ENCODE measurements around the gene DNAJB2.
"Not testable (repeated sequence)": the region's sequence is repeated elsewhere in the genome, so short reads cannot be mapped to it uniquely, and the experiment has no call there.

DNAJB2 gene

DNA sequence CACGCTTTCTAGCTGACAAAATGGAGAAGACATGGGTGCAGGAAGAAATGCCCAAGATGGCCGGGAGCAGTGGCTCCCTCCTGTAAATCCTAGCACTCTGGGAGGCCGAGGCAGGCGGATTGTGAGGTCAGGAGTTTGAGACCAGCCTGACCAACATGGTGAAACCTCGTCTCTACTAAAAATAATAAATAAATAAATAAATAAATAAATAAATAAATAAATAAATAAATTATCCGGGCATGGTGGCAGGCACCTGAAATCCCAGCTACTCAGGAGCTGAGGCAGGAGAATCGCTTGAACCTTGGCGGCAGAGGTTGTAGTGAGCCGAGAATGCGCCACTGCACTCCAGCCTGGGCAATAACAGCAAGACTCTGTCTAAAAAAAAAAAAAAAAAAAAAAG lies 20.2 kb upstream of the DNAJB2 start:
- not testable (repeated sequence) for H3K27me3 ChIP-seq (ENCODE audit: insufficient read depth, low read length)

GRCh38 chr2:219261024-219261855 lies 17.9 kb upstream of the DNAJB2 start:
- Histone ChIP-seq H3K27me3 (ENCODE audit: insufficient read depth, low read length) (no peaks in the 10 kb centered on the region), H2AFZ (ENCODE audit: low read length, unreplicated experiment) (no peak overlapping the region), H3K36me3 (ENCODE audit: insufficient read depth, low read length) (no peaks in the 10 kb centered on the region), H3K79me2 (ENCODE audit: control insufficient read depth, insufficient read depth, low read length, unreplicated experiment) (no peaks in the 10 kb centered on the region), H3K27ac (ENCODE audit: low read depth, low read length) (no peak overlapping the region), H3K4me1 (ENCODE audit: control insufficient read depth, insufficient read depth, low read length, unreplicated experiment) (no peaks in the 10 kb centered on the region), H3K4me3 (ENCODE audit: low read depth, low read length) (no peak overlapping the region)

More for the DNA sequence above, 20.2 kb upstream of the DNAJB2 start:
- not testable (repeated sequence) for H2AFZ ChIP-seq (ENCODE audit: low read length, unreplicated experiment); H3K36me3 ChIP-seq (ENCODE audit: insufficient read depth, low read length); H3K4me1 ChIP-seq (ENCODE audit: control insufficient read depth, insufficient read depth, low read length, unreplicated experiment); H3K27ac ChIP-seq (ENCODE audit: low read depth, low read length); H3K4me3 ChIP-seq (ENCODE audit: low read depth, low read length); H3K79me2 ChIP-seq (ENCODE audit: control insufficient read depth, insufficient read depth, low read length, unreplicated experiment)

DNA sequence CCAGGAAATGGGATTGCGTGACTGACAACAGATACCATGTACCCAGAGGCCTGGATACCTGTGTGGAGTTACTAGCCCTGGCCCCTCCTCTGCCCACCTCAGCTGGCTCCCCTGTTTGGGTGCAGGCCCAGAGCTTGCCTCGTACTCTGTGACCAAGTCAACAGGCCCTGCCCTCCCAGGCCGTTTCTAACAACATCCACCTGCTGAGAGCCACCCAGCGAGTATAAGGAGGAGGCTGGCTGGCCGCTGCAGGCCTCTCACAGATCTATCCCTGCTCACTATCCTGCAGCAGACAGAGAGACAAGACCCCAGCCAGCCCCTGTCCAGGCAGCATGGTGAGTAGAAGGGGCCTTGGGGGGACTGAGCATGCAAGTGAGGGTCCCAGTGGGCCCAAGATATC lies 12.9 kb upstream of the DNAJB2 start:
- Histone ChIP-seq H3K27ac (ENCODE audit: low read depth, low read length) (no peak overlapping the region), H3K4me1 (ENCODE audit: control insufficient read depth, insufficient read depth, low read length, unreplicated experiment) (no peaks in the 10 kb centered on the region), H3K79me2 (ENCODE audit: control insufficient read depth, insufficient read depth, low read length, unreplicated experiment) (no peaks in the 10 kb centered on the region), H2AFZ (ENCODE audit: low read length, unreplicated experiment) (no peak overlapping the region), H3K4me3 (ENCODE audit: low read depth, low read length) (no peak overlapping the region), H3K27me3 (ENCODE audit: insufficient read depth, low read length) (no peaks in the 10 kb centered on the region), H3K36me3 (ENCODE audit: insufficient read depth, low read length) (no peaks in the 10 kb centered on the region)

DNA sequence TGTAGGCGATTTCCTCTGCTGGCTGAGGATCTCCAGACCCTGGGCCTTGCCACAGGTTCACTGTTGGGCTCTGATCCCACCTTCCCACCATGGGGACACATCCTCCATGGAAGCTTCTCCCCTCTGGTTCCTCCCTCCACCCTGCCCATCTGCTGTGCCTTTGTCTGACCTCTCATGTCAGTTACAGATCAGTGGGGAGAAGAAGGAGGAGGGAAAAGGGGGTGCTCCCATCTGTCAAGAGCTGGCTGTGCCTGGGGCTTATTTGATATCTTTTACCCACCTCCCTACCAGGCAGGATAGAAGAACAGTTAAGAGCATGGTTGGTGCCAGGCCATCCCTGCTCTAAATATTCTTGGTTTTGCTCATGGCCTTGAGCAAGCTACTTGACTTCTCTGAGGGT lies 12.3 kb upstream of the DNAJB2 start:
- Histone ChIP-seq H3K27ac (ENCODE audit: low read depth, low read length) (no peak overlapping the region), H3K36me3 (ENCODE audit: insufficient read depth, low read length) (no peaks in the 10 kb centered on the region), H3K4me1 (ENCODE audit: control insufficient read depth, insufficient read depth, low read length, unreplicated experiment) (no peaks in the 10 kb centered on the region), H3K27me3 (ENCODE audit: insufficient read depth, low read length) (no peaks in the 10 kb centered on the region), H2AFZ (ENCODE audit: low read length, unreplicated experiment) (no peak overlapping the region), H3K79me2 (ENCODE audit: control insufficient read depth, insufficient read depth, low read length, unreplicated experiment) (no peaks in the 10 kb centered on the region), H3K4me3 (ENCODE audit: low read depth, low read length) (no peak overlapping the region)

DNA sequence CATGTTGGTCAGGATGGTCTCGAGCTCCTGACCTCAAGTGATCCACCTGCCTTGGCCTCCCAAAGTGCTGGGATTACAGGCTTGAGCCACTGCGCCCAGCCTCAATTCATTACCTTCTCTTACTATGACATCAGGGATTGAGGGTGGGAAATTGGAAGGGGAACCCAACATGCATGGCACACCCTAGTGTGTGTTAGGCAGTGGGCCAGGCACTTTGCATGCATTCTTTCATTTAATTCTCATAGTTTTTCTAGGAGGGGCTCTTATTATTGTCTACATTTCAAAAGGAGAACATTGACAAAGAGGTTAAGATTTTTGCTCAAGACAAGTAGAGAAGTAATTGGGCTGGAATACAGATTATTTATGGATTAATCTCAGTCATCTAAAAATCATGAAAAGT lies 10.9 kb upstream of the DNAJB2 start:
- Histone ChIP-seq H3K4me1 (ENCODE audit: control insufficient read depth, insufficient read depth, low read length, unreplicated experiment) (peaks cover 8% of the 10 kb centered on the region), H3K79me2 (ENCODE audit: control insufficient read depth, insufficient read depth, low read length, unreplicated experiment) (no peaks in the 10 kb centered on the region), H2AFZ (ENCODE audit: low read length, unreplicated experiment) (no peak overlapping the region), H3K36me3 (ENCODE audit: insufficient read depth, low read length) (no peaks in the 10 kb centered on the region), H3K4me3 (ENCODE audit: low read depth, low read length) (no peak overlapping the region), H3K27ac (ENCODE audit: low read depth, low read length) (no peak overlapping the region), H3K27me3 (ENCODE audit: insufficient read depth, low read length) (no peaks in the 10 kb centered on the region)

GRCh38 chr2:219269362-219270054 lies 9.7 kb upstream of the DNAJB2 start:
- Histone ChIP-seq H3K4me1 (ENCODE audit: control insufficient read depth, insufficient read depth, low read length, unreplicated experiment) (peaks cover 17% of the 10 kb centered on the region), H3K36me3 (ENCODE audit: insufficient read depth, low read length) (no peaks in the 10 kb centered on the region), H2AFZ (ENCODE audit: low read length, unreplicated experiment) (no peak overlapping the region), H3K4me3 (ENCODE audit: low read depth, low read length) (no peak overlapping the region), H3K27me3 (ENCODE audit: insufficient read depth, low read length) (no peaks in the 10 kb centered on the region), H3K79me2 (ENCODE audit: control insufficient read depth, insufficient read depth, low read length, unreplicated experiment) (no peaks in the 10 kb centered on the region), H3K27ac (ENCODE audit: low read depth, low read length) (no peak overlapping the region)

DNA sequence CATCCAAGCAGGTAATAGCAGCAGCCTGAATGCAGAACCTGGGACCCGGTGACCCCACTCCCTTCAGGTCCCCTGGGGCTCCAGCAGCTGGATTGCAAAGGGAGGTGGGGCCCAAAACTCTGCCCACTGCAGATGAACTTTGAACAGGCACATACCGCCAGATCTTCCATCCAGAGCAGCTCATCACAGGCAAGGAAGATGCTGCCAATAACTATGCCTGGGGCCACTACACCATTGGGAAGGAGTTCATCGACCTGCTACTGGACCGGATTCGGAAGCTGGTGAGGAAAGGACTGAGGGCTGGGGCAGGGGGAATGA lies 9.2 kb upstream of the DNAJB2 start:
- no peaks in the 10 kb centered on the region for H3K27me3 ChIP-seq (ENCODE audit: insufficient read depth, low read length)
- no peaks in the 10 kb centered on the region for H3K36me3 ChIP-seq (ENCODE audit: insufficient read depth, low read length)
- no peak overlapping the region for H3K4me3 ChIP-seq (ENCODE audit: low read depth, low read length)
- no peak overlapping the region for H2AFZ ChIP-seq (ENCODE audit: low read length, unreplicated experiment)
- H3K27ac ChIP-seq (ENCODE audit: low read depth, low read length) = no peak overlapping the region
- peaks cover 22% of the 10 kb centered on the region for H3K4me1 ChIP-seq (ENCODE audit: control insufficient read depth, insufficient read depth, low read length, unreplicated experiment)
- no peaks in the 10 kb centered on the region for H3K79me2 ChIP-seq (ENCODE audit: control insufficient read depth, insufficient read depth, low read length, unreplicated experiment)

GRCh38 chr2:219271021-219271420 lies 8.1 kb upstream of the DNAJB2 start:
- H3K4me3 ChIP-seq (ENCODE audit: low read depth, low read length) = no peak overlapping the region
- H3K27ac ChIP-seq (ENCODE audit: low read depth, low read length) = no peak overlapping the region
- no peaks in the 10 kb centered on the region for H3K27me3 ChIP-seq (ENCODE audit: insufficient read depth, low read length)
- no peaks in the 10 kb centered on the region for H3K36me3 ChIP-seq (ENCODE audit: insufficient read depth, low read length)
- H3K79me2 ChIP-seq (ENCODE audit: control insufficient read depth, insufficient read depth, low read length, unreplicated experiment) = no peaks in the 10 kb centered on the region
- no peak overlapping the region for H2AFZ ChIP-seq (ENCODE audit: low read length, unreplicated experiment)
- H3K4me1 ChIP-seq (ENCODE audit: control insufficient read depth, insufficient read depth, low read length, unreplicated experiment) = peaks cover 23% of the 10 kb centered on the region

- Histone ChIP-seq H2AFZ (ENCODE audit: low read length, unreplicated experiment) (no peak overlapping the region), H3K27ac (ENCODE audit: low read depth, low read length) (no peak overlapping the region), H3K79me2 (ENCODE audit: control insufficient read depth, insufficient read depth, low read length, unreplicated experiment) (no peaks in the 10 kb centered on the region), H3K36me3 (ENCODE audit: insufficient read depth, low read length) (no peaks in the 10 kb centered on the region), H3K4me3 (ENCODE audit: low read depth, low read length) (no peak overlapping the region), H3K4me1 (ENCODE audit: control insufficient read depth, insufficient read depth, low read length, unreplicated experiment) (peaks cover 23% of the 10 kb centered on the region), H3K27me3 (ENCODE audit: insufficient read depth, low read length) (no peaks in the 10 kb centered on the region)
Measured at GRCh38 chr2:219272356-219272755, 6.8 kb upstream of the DNAJB2 start.

GRCh38 chr2:219272995-219273394 lies 6.2 kb upstream of the DNAJB2 start:
- Histone ChIP-seq H3K27ac (ENCODE audit: low read depth, low read length) (no peak overlapping the region), H3K4me1 (ENCODE audit: control insufficient read depth, insufficient read depth, low read length, unreplicated experiment) (peaks cover 29% of the 10 kb centered on the region), H3K27me3 (ENCODE audit: insufficient read depth, low read length) (no peaks in the 10 kb centered on the region), H3K36me3 (ENCODE audit: insufficient read depth, low read length) (no peaks in the 10 kb centered on the region), H3K4me3 (ENCODE audit: low read depth, low read length) (no peak overlapping the region), H2AFZ (ENCODE audit: low read length, unreplicated experiment) (no peak overlapping the region), H3K79me2 (ENCODE audit: control insufficient read depth, insufficient read depth, low read length, unreplicated experiment) (no peaks in the 10 kb centered on the region)

DNA sequence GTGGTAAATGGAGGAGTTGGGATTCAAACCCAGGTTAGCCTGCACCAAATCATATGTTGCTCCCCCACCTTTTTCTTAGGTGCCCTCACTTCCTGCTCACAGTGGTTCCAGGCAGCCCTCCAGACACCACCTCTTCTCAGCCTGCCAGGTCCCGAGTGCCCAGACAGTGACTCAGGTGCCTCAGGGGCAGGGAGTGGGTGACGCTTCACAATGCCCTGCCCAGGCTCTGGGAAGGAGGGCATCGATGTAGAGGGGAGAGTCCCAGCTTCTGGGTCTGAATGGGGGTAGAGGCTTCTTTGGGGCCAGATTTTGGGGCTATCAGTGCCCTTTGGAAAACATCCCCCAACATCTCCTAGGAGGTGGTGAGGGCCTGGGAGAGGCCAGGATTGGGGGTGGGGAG lies 5.2 kb upstream of the DNAJB2 start:
- no peaks in the 10 kb centered on the region for H3K79me2 ChIP-seq (ENCODE audit: control insufficient read depth, insufficient read depth, low read length, unreplicated experiment)
- H3K4me1 ChIP-seq (ENCODE audit: control insufficient read depth, insufficient read depth, low read length, unreplicated experiment) = peaks cover 37% of the 10 kb centered on the region
- H3K27ac ChIP-seq (ENCODE audit: low read depth, low read length) = peak overlapping the region; percentile 71
- H2AFZ ChIP-seq (ENCODE audit: low read length, unreplicated experiment) = peak overlapping the region; percentile 6
- H3K36me3 ChIP-seq (ENCODE audit: insufficient read depth, low read length) = no peaks in the 10 kb centered on the region
- H3K27me3 ChIP-seq (ENCODE audit: insufficient read depth, low read length) = no peaks in the 10 kb centered on the region
- H3K4me3 ChIP-seq (ENCODE audit: low read depth, low read length) = peak overlapping the region; percentile 14; the same call in 1 of the 2 replicates

Data from ACC112 (cell line).